ENCODE measurements around the gene OR8B3. TPM values are rescaled to one million over a fixed set of nuclear protein-coding genes. Genes with fewer than 3 reads are reported as not detected.
"Not testable (repeated sequence)": the region's sequence is repeated elsewhere in the genome, so short reads cannot be mapped to it uniquely, and the experiment has no call there.

OR8B3 gene
- total RNA-seq, 1 experiment from 2014 or later: not detected

DNA sequence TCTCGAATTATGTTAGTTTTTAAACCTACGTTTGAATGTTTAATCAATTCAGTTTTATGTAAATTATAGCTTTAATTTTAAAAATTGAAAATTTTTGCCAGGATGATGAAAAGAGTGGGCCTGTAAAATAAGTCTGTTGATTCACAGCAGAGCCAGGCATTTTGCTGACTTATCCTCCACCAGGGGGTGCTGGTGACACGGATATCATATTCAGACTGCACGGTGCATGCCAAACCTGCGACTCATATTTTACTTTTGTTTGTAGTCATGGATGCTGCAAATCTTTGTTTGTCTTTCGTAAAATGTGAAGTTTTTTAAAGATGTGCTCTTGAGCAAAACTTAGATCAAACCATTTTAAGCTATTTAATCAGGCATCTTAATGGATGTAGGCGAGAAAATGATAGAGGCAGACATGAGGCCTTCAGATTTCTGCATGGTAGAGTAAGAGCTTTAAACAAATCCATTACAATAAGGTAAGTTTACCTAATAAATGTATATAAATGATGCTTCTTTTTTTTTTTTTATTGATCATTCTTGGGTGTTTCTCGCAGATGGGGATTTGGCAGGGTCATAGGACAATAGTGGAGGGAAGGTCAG is 3.6 kb upstream of the OR8B3 start:
- POLR2A ChIA-PET: no interaction called here

DNA sequence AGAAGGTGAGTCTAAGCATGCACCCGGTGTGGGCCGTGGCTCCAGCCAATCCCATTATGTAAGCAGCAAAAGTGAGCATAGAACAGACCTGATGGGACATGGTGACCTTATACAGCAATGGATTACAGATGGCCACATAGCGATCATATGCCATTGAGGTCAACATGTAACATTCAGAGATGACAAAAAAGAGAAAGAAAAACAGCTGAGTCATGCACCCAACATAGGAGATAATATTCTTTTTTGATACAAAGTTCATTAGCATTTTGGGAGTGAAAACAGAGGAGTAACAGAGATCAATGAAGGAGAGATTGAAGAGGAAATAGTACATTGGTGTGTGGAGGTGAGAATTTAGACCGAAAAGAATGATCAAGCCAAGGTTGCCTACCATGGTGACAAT is 2.0 kb downstream of the OR8B3 start:
- H3K4me1 ChIP-seq (ENCODE audit: control insufficient read depth in 1 of 2, insufficient read depth in 2 of 2, low read length in 2 of 2); H3K79me2 ChIP-seq (ENCODE audit: insufficient read depth, low read length); intact Hi-C loops (cut with micrococcal nuclease); BruUV-seq (replicated peaks); H3K9me3 ChIP-seq (ENCODE audit: control insufficient read depth in 1 of 2, insufficient read depth in 1 of 2, low read depth in 1 of 2, low read length in 2 of 2); H3K4me2 ChIP-seq (ENCODE audit: low read length); H3K9ac ChIP-seq (ENCODE audit: low read length); CTCF ChIA-PET; H3K36me3 ChIP-seq (ENCODE audit: control insufficient read depth in 1 of 2, insufficient read depth in 2 of 2, low read length in 2 of 2); H3K27me3 ChIP-seq (ENCODE audit: insufficient read depth, low read length); H3K27ac ChIP-seq (ENCODE audit: low read depth, low read length); H4K20me1 ChIP-seq (ENCODE audit: insufficient read depth); DNase-seq (ENCODE audit: low read depth, low spot score); H2AFZ ChIP-seq (ENCODE audit: low read depth, low read length, poor library complexity, severe bottlenecking); POLR2A ChIA-PET; H3K4me3 ChIP-seq (replicated peaks in 1 of 2; ENCODE audit: low read depth in 1 of 2, low read length in 2 of 2); ATAC-seq; H3K9me2 ChIP-seq (ENCODE audit: insufficient read depth); RAD21 ChIA-PET (ENCODE audit: low non-redundant PET in 1 of 2, low total read pairs in 2 of 2, uncharacterized antibody in 2 of 2, unreplicated experiment in 2 of 2): not testable (repeated sequence)

More for the DNA sequence above, 3.6 kb upstream of the OR8B3 start:
- Histone ChIP-seq H3K36me3 (ENCODE audit: control insufficient read depth in 1 of 2, insufficient read depth in 2 of 2, low read length in 2 of 2) (no peaks in the 10 kb centered on the region), H4K20me1 (ENCODE audit: insufficient read depth) (no peaks in the 10 kb centered on the region), H3K9ac (ENCODE audit: low read length) (no peak overlapping the region), H3K9me2 (ENCODE audit: insufficient read depth) (no peaks in the 10 kb centered on the region), H2AFZ (ENCODE audit: low read depth, low read length, poor library complexity, severe bottlenecking) (no peak overlapping the region), H3K4me2 (ENCODE audit: low read length) (no peak overlapping the region), H3K79me2 (ENCODE audit: insufficient read depth, low read length) (no peaks in the 10 kb centered on the region), H3K27ac (ENCODE audit: low read depth, low read length) (no peak overlapping the region), H3K9me3 (ENCODE audit: control insufficient read depth in 1 of 2, insufficient read depth in 1 of 2, low read depth in 1 of 2, low read length in 2 of 2) (no peaks in the 10 kb centered on the region), H3K4me1 (ENCODE audit: control insufficient read depth in 1 of 2, insufficient read depth in 2 of 2, low read length in 2 of 2) (no peaks in the 10 kb centered on the region), H3K4me3 (replicated peaks in 1 of 2; ENCODE audit: low read depth in 1 of 2, low read length in 2 of 2) (no peak overlapping the region), H3K27me3 (ENCODE audit: insufficient read depth, low read length) (peaks cover 29% of the 10 kb centered on the region)
- DNase-seq (ENCODE audit: low read depth, low spot score) (peak; percentile 60), ATAC-seq (peak; percentile 95)
- TF ChIP-seq RAD21 (IDR thresholded peaks at IDR 0.05; ENCODE audit: low read depth): peak; percentile 76
- no peak for TF ChIP-seq ZFX (IDR thresholded peaks at IDR 0.05)
- no peak for TF ChIP-seq POLR2AphosphoS5 (IDR thresholded peaks at IDR 0.05; ENCODE audit: low read depth, low read length)
- TF ChIP-seq JUND (IDR thresholded peaks at IDR 0.05): no peak; the same call in 1 of the 2 replicates
- TF ChIP-seq, protein P1, sequence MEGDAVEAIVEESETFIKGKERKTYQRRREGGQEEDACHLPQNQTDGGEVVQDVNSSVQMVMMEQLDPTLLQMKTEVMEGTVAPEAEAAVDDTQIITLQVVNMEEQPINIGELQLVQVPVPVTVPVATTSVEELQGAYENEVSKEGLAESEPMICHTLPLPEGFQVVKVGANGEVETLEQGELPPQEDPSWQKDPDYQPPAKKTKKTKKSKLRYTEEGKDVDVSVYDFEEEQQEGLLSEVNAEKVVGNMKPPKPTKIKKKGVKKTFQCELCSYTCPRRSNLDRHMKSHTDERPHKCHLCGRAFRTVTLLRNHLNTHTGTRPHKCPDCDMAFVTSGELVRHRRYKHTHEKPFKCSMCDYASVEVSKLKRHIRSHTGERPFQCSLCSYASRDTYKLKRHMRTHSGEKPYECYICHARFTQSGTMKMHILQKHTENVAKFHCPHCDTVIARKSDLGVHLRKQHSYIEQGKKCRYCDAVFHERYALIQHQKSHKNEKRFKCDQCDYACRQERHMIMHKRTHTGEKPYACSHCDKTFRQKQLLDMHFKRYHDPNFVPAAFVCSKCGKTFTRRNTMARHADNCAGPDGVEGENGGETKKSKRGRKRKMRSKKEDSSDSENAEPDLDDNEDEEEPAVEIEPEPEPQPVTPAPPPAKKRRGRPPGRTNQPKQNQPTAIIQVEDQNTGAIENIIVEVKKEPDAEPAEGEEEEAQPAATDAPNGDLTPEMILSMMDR (IDR thresholded peaks at IDR 0.05 in 2 of 3, conservative IDR thresholded peaks at IDR 0.05 in 1 of 3; ENCODE audit: borderline replicate concordance in 1 of 3, insufficient read depth in 1 of 3, low read depth in 2 of 3, low read length in 2 of 3): peak; percentile 72 to 86 (median 84)
- ChIA-PET RAD21 (ENCODE audit: low non-redundant PET in 1 of 2, low total read pairs in 2 of 2, uncharacterized antibody in 2 of 2, unreplicated experiment in 2 of 2) (no interaction called here), CTCF (interaction anchor here (0.6 to 1.4 kb wide), 6 partner anchors 9 to 392 kb away, joined by 3 to 8 read pairs (median 3); no protein-coding TSS in a partner anchor)
- no TSS peak for BruUV-seq (replicated peaks)
- intact Hi-C loops (cut with micrococcal nuclease): no loop called here
